B cell (primary cell): Measurements from ENCODE around the gene ZNF891.

Experiments used
- CTCF ChIP-seq: fragments of 200-600 bp; IDR thresholded peaks from one replicate; pipeline ENCODE4 v1.8.0; 2022; ENCODE audit warnings: antibody characterized with exemption, mild to moderate bottlenecking
- EZH2 ChIP-seq: IDR thresholded peaks from 2 replicates; pipeline ENCODE4 v1.6.1; 2012; ENCODE audit warnings: borderline replicate concordance, low read depth, mild to moderate bottlenecking, moderate library complexity, low read length; ENCODE audit not compliant: insufficient read depth, poor library complexity, severe bottlenecking

- TF ChIP-seq EZH2 (no peak), CTCF (no peak)
Observed at GRCh38 chr12:133061954-133062353, 68.1 kb downstream of the ZNF891 start.
